Natural killer cell (primary cell): ENCODE data around the gene NRXN3. TPM values are rescaled to one million over a fixed set of nuclear protein-coding genes. Genes with fewer than 3 reads are reported as not detected.
A peak's percentile ranks its signal among the peaks of the same experiment; 100 is the strongest.

Experiments
- ATAC-seq, 3 donors: fragments of 150-1000 bp in 2 of 3; fragments of 200-7000 bp in 1 of 3; cut with Tn5 transposase; 1 replicate in 1 of 3; 2 replicates in 2 of 3; pipeline ENCODE4 v1.10.0; 2021; ENCODE audit warnings: mild to moderate bottlenecking in 2 of 3, moderate library complexity in 2 of 3
- DNase-seq, 2 donors: peaks; one replicate each; pipeline versions ENCODE4 v3.0.0 to v3.0.0-alpha.2; 2013 to 2021; ENCODE audit warnings: mixed read lengths in 1 of 2
- H3K27ac ChIP-seq: one replicate; pipeline ENCODE4 v1.5.1; 2013; ENCODE audit warnings: mild to moderate bottlenecking, low read length
- H3K27me3 ChIP-seq: one replicate; pipeline ENCODE4 v1.6.1; 2013; ENCODE audit warnings: low read length; ENCODE audit not compliant: control insufficient read depth, insufficient read depth
- H3K36me3 ChIP-seq: one replicate; pipeline ENCODE4 v1.6.1; 2013; ENCODE audit warnings: low read length; ENCODE audit not compliant: control insufficient read depth, insufficient read depth
- H3K4me1 ChIP-seq: one replicate; pipeline ENCODE4 v1.6.1; 2013; ENCODE audit warnings: low read length; ENCODE audit not compliant: control insufficient read depth, insufficient read depth
- H3K4me3 ChIP-seq: one replicate; pipeline ENCODE4 v1.5.1; 2013; ENCODE audit warnings: low read length
- H3K9me3 ChIP-seq: one replicate; pipeline ENCODE4 v1.6.1; 2013; ENCODE audit warnings: low read length; ENCODE audit not compliant: control insufficient read depth, insufficient read depth
- H3K27ac Mint-ChIP-seq, 2 donors: one replicate each; pipeline ENCODE4 v1.8.0; 2022; ENCODE audit warnings: mild to moderate bottlenecking in 2 of 2, mixed read lengths in 2 of 2, moderate library complexity in 1 of 2
- H3K27me3 Mint-ChIP-seq, 2 donors: one replicate each; pipeline ENCODE4 v1.8.0; 2022; ENCODE audit warnings: low read depth in 2 of 2, mixed read lengths in 2 of 2
- H3K36me3 Mint-ChIP-seq: one replicate; pipeline ENCODE4 v1.8.0; 2022; ENCODE audit warnings: mixed read lengths
- H3K4me1 Mint-ChIP-seq, 2 donors: one replicate each; pipeline ENCODE4 v1.8.0; 2022; ENCODE audit warnings: mixed read lengths in 2 of 2
- H3K4me3 Mint-ChIP-seq: one replicate; pipeline ENCODE4 v1.8.0; 2022; ENCODE audit warnings: mild to moderate bottlenecking, moderate library complexity, mixed read lengths
- H3K9me3 Mint-ChIP-seq, 2 donors: one replicate each; pipeline ENCODE4 v1.8.0; 2022; ENCODE audit warnings: mixed read lengths in 2 of 2
- WGBS: methylation state at CpG from one replicate; pipeline ENCODE4 v1.1.7; 2013; ENCODE audit warnings: missing lambda C conversion rate; ENCODE audit not compliant: insufficient coverage; 5-methylcytosine and 5-hydroxymethylcytosine counted together
- intact Hi-C: fragments of 100-400 bp; cut with micrococcal nuclease; formaldehyde crosslinking; loops from one replicate; pipeline ENCODE4 v1.14.2; 2022
- total RNA-seq, 4 donors: library from RNA; stranded (reverse); fragments of 120-200 nt in 1 of 4; gene quantifications; one replicate each; pipeline versions ENCODE4 v1.2.3 to v1.2.4, GENCODE V29; 2013 to 2022
- TF ChIP-seq, protein P1 (sequence below): fragments of 200-600 bp; IDR thresholded peaks from one replicate; pipeline ENCODE4 v1.8.0; 2022; ENCODE audit warnings: antibody characterized with exemption

Gene NRXN3
- total RNA-seq, 3 donors from 2014 or later (not counting 1 experiment from before 2014, with no cell fraction given) = not detected

DNA sequence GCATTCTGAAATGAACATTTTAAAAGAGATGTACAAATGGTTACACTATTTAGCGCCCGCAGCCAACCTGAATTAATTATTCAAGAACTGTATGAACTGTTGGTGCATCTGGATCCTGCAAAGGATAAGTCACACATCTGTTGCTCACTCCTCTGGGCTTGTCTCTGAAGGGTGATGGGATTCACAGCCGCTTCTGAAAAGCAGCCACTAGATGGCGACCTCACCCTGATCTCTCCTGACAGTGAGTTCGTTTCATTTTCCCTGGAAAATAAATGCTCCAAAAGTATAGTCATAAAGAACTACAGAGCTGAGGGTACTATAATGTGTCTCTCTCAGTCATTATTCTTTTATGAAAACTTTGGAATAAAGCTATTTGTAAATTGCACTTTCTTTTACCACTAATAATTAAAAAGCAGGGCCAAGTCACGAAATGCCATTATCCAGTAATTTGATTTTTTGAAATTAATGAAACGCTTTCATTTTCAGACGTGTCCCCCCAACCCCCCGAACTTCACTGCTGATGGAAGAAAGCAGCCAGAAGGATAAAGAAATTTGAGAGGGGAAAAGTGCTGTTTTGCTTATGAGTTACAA lies 789.6 kb downstream of the NRXN3 start:
- Mint-ChIP-seq H3K4me1 (no peaks in the 10 kb centered on the region), H3K27me3 (peaks cover 0 to 6% of the 10 kb centered on the region in 2 donors), H3K9me3 (no peaks in the 10 kb centered on the region), H3K36me3 (no peaks in the 10 kb centered on the region), H3K27ac (no peak overlapping the region), H3K4me3 (no peak overlapping the region)
- H3K9me3 ChIP-seq = no peaks in the 10 kb centered on the region
- TF ChIP-seq, protein P1, sequence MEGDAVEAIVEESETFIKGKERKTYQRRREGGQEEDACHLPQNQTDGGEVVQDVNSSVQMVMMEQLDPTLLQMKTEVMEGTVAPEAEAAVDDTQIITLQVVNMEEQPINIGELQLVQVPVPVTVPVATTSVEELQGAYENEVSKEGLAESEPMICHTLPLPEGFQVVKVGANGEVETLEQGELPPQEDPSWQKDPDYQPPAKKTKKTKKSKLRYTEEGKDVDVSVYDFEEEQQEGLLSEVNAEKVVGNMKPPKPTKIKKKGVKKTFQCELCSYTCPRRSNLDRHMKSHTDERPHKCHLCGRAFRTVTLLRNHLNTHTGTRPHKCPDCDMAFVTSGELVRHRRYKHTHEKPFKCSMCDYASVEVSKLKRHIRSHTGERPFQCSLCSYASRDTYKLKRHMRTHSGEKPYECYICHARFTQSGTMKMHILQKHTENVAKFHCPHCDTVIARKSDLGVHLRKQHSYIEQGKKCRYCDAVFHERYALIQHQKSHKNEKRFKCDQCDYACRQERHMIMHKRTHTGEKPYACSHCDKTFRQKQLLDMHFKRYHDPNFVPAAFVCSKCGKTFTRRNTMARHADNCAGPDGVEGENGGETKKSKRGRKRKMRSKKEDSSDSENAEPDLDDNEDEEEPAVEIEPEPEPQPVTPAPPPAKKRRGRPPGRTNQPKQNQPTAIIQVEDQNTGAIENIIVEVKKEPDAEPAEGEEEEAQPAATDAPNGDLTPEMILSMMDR = peak; percentile 62
- H3K27ac ChIP-seq = no peak overlapping the region
- H3K4me3 ChIP-seq = no peak overlapping the region
- intact Hi-C loops = no loop called here
- H3K36me3 ChIP-seq = no peaks in the 10 kb centered on the region
- DNase-seq (peak; percentile 15 to 56), ATAC-seq (peak in 1 of 3 donors; percentile 48)
- no peaks in the 10 kb centered on the region for H3K27me3 ChIP-seq
- no peaks in the 10 kb centered on the region for H3K4me1 ChIP-seq
- WGBS = 12% methylated on average over 6 of the region's 9 CpGs

DNA sequence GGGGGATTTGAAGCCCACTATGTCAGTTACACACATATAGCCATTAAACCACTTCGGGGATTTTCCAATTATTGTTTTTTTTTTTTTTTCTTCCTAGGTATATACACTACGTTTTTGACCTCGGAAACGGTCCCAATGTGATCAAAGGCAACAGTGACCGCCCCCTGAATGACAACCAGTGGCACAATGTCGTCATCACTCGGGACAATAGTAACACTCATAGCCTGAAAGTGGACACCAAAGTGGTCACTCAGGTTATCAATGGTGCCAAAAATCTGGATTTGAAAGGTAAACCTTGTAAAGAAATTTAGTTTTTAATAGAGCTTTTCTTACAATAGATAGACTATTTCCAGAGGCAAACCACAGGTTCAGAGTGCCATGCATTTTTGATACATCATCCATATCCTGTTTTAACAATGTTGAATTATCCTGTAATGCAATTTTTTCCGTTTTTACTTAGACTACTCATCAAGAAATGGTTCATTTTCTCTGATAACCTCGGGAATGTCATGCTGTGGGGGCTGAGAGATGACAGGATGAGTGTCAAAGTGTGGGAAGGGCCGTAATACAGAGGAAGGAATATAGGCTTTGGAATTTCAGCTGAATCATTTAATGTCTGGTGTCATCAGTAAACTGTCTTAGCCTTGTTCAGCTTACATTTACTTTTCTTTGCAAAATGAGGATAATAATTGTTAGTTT lies 797.1 kb downstream of the NRXN3 start:
- no peaks in the 10 kb centered on the region for H3K4me1 Mint-ChIP-seq
- Histone ChIP-seq H3K36me3 (no peaks in the 10 kb centered on the region), H3K27me3 (no peaks in the 10 kb centered on the region), H3K4me1 (no peaks in the 10 kb centered on the region), H3K27ac (no peak overlapping the region), H3K9me3 (no peaks in the 10 kb centered on the region), H3K4me3 (no peak overlapping the region)
- DNase-seq (no peak), ATAC-seq (no peak)
- H3K9me3 Mint-ChIP-seq = no peaks in the 10 kb centered on the region
- peaks cover 3 to 6% of the 10 kb centered on the region in 2 donors for H3K27me3 Mint-ChIP-seq
- intact Hi-C loops = no loop called here
- H3K36me3 Mint-ChIP-seq = no peaks in the 10 kb centered on the region
- 86% methylated on average over 10 of the region's 10 CpGs for WGBS
- TF ChIP-seq, protein P1 = no peak
- no peak overlapping the region for H3K27ac Mint-ChIP-seq
- no peak overlapping the region for H3K4me3 Mint-ChIP-seq

DNA sequence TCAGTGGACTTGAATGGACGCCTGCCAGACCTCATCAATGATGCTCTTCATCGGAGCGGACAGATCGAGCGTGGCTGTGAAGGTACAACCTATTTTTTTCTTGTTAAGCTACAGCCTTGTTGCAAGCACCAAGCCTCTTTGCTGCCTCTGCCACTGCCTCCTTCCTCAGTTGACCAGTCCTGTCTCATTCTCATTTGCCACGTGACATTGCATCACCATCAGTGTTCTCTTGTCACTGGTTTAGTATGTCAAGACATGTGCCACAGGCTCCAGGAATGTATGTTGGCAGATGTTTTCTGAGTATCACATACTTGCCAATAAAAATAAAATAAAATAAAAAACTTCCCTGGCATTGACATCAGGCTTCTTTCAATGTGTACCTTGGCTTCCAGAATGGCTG lies 798.1 kb downstream of the NRXN3 start:
- 92% methylated on average over 6 of the region's 6 CpGs for WGBS
- Histone ChIP-seq H3K4me3 (no peak overlapping the region), H3K27me3 (no peaks in the 10 kb centered on the region), H3K36me3 (no peaks in the 10 kb centered on the region), H3K9me3 (no peaks in the 10 kb centered on the region), H3K27ac (no peak overlapping the region), H3K4me1 (no peaks in the 10 kb centered on the region)
- DNase-seq (no peak), ATAC-seq (no peak)
- Mint-ChIP-seq H3K9me3 (peaks cover 0 to 3% of the 10 kb centered on the region in 2 donors), H3K36me3 (no peaks in the 10 kb centered on the region), H3K27me3 (peaks cover 3% of the 10 kb centered on the region in 2 donors), H3K27ac (no peak overlapping the region), H3K4me1 (no peaks in the 10 kb centered on the region), H3K4me3 (no peak overlapping the region)
- TF ChIP-seq, protein P1 = no peak
- intact Hi-C loops = no loop called here
